Epithelial cell of esophagus (primary cell): Measurements from ENCODE around the gene NOP10.
"Not testable (repeated sequence)": the region's sequence is repeated elsewhere in the genome, so short reads cannot be mapped to it uniquely, and the experiment has no call there.

ENCODE experiments used
- DNase-seq: peaks from one replicate; pipeline ENCODE4 v3.0.0; 2010; ENCODE audit warnings: low read depth
- H3K4me3 ChIP-seq: 2 replicates; pipeline ENCODE4 v1.5.1; 2011; ENCODE audit warnings: mild to moderate bottlenecking, low read length, control low read depth
- CTCF ChIP-seq: IDR thresholded peaks from 2 replicates; pipeline ENCODE4 v1.5.1; 2011; ENCODE audit warnings: low read depth, mild to moderate bottlenecking, low read length, control low read depth, inconsistent platforms; ENCODE audit not compliant: insufficient read depth; ENCODE audit errors: missing control alignments

Gene NOP10

DNA sequence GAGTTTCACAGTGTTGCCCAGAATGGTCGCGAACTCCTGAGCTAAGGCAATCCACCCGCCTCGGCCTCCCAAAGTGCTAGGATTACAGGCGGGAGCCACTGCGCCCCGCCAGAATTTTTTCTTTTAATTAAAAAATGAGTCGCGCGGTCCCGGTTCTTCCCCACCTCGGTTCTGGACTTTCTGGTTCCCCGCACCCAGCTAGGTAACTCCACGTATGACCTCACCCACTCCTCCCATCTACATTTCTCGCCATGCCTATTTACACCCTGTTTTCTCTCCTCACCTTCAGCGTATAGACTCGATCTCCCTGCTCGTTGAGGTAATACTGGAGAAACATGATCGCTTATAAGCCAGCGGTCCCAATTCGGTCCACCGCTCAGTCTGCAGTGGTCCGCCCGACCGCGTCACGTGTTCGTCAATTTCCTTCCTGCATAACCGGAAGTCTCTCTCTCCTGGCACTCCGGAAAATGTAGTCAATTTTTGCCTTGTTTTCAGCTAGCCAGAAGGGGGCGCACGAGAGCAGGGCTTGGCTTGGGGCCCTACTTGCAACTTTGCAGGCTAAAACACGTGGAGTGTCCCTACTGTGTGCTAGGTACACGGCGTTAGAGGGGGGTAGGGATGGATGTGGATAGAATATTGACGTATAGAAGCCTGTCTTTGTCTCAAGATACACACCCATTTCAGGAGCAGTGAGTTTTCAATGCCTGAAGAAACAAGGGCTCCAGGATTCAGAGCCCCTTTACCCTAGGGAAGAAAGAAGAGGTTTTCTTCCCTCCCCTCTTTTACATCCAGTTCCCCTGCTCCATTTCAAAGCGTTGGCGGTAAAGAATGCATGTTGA is at the start of gene NOP10, which contains the start of gene NUTM1:
TSS of gene NOP10 (minus strand) at position 400 of the 839 bp plus-strand sequence. CDS start at position 337, 63 bp downstream.
TSS of gene NUTM1 (plus strand) at position 579 of the 839 bp plus-strand sequence. CDS start 382 bp downstream, outside the sequence.
- peak within 1 kb of the TSS; percentile 94 for H3K4me3 ChIP-seq
- TF ChIP-seq CTCF, result peak; percentile 98
- peak; percentile 94 for DNase-seq

GRCh38 chr15:34389594-34390086 is 46.7 kb upstream of the NOP10 start:
- not testable (repeated sequence) for DNase-seq, H3K4me3 ChIP-seq

GRCh38 chr15:34381829-34382521 is 39.0 kb upstream of the NOP10 start:
- not testable (repeated sequence) for H3K4me3 ChIP-seq, DNase-seq

DNA sequence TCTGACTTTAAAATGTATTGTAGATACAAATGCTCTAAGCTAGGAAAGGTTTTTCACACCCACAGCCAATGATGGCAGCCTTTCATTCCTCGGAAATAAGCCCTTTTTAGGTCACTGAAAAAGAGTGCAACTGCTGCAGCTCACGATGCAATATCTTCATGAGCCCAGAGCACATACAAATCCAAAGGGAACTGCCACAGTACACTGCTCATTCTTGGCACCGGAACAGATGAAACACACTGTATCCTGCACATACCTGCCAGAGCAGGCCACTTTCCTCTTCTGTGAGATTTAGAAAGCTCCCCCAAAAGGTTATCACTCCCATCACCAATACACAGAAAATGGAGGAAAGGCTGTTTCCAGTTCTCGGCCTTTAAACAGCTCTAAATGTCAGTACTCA is 37.6 kb upstream of the NOP10 start:
- not testable (repeated sequence) for H3K4me3 ChIP-seq, DNase-seq

DNA sequence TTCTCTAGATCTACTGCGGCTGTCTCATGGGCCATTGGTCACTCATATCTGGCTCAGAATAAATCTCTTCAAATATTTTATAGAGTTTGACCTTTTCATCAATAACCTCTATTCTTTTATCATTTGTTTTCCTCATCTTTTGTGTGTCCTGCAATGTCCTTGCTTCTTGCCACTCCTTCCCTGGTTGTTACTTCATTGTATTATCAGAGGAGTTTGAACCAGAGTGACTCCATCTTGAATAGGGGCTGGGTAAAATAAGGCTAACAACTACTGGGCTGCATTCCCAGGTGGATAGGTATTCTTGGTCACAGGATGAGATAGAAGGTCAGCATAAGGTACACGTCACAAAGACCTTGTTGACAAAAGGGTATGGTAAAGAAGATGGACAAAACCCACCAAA is 33.9 kb upstream of the NOP10 start:
- no peak for TF ChIP-seq CTCF
- H3K4me3 ChIP-seq, result no peak overlapping the region
- no peak for DNase-seq

DNA sequence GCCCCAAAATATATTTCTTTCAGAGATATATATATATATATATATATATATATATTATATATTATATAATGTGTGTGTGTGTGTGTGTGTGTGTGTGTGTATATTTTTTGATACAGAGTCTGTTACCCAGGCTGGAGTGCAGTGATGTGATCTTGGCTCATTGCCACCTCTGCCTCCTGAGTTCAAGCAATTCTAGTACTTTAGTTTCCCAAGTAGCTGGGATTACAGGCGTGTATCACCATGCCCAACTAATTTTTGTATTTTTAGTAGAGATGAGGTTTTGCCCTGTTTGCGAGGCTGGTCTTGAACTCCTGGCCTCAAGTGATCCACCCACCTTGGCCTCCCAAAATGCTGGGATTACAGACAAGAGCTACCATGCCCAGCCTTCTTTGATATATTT is 32.6 kb upstream of the NOP10 start:
- H3K4me3 ChIP-seq, DNase-seq: not testable (repeated sequence)

- TF ChIP-seq CTCF, result no peak
Observed at GRCh38 chr15:34374816-34375215, 31.9 kb upstream of the NOP10 start.

GRCh38 chr15:34373951-34374350 is 31.0 kb upstream of the NOP10 start:
- TF ChIP-seq CTCF, result no peak
- DNase-seq, result no peak
- H3K4me3 ChIP-seq, result no peak overlapping the region

More at GRCh38 chr15:34374816-34375215, 31.9 kb upstream of the NOP10 start:
- DNase-seq, result peak; percentile 22
- H3K4me3 ChIP-seq, result no peak overlapping the region

DNA sequence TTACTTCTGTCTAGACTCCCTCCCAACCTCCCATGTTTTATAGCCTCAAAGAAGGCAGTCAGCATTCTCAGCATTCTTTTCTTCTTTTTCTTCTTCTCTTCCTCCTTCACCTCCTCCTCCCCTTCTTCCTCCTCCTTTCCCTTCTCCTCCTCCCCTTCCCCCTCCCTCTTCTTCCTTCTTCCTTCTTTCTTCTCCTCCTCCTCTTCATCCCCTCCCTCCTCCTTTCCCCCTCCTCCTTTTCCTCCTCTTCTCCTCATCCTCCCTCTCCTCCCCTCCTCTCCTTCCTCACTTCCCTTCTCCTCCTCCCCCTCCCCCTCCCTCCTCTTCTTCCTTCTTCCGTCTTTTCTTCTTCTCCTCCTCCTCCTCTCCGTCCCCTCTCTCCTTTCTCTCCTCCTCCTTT is 27.7 kb upstream of the NOP10 start:
- H3K4me3 ChIP-seq, result no peak overlapping the region
- TF ChIP-seq CTCF, result no peak
- no peak for DNase-seq
